Measurements from ENCODE around the gene PPP1R1C.

DNA sequence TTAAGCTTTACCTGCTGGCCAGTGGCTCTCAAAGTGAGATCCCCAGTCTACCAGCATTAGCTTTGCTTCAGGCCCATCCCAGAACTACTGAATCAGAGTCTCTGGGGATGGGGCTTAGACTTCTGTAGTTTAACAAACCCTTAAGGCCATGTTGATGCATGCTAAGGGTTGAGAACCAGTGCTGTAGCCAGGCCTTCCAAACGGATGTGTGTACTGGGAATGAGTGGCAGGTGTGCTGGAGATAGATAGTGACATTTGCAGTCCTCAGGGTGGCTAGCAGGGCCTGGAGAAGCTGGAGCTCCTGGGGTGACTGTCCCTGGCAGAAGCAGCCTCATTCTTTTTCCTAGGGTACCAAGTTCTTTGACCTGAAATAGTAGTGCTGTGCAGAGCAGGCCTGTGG, 148.5 kb downstream of the PPP1R1C start:
- TF ChIP-seq, protein P1, sequence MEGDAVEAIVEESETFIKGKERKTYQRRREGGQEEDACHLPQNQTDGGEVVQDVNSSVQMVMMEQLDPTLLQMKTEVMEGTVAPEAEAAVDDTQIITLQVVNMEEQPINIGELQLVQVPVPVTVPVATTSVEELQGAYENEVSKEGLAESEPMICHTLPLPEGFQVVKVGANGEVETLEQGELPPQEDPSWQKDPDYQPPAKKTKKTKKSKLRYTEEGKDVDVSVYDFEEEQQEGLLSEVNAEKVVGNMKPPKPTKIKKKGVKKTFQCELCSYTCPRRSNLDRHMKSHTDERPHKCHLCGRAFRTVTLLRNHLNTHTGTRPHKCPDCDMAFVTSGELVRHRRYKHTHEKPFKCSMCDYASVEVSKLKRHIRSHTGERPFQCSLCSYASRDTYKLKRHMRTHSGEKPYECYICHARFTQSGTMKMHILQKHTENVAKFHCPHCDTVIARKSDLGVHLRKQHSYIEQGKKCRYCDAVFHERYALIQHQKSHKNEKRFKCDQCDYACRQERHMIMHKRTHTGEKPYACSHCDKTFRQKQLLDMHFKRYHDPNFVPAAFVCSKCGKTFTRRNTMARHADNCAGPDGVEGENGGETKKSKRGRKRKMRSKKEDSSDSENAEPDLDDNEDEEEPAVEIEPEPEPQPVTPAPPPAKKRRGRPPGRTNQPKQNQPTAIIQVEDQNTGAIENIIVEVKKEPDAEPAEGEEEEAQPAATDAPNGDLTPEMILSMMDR (conservative IDR thresholded peaks at IDR 0.05 in 1 of 2, IDR thresholded peaks at IDR 0.05 in 1 of 2; ENCODE audit: extremely low read depth in 1 of 2, insufficient read depth in 1 of 2, low read depth in 1 of 2, low read length in 2 of 2) = no peak
- no peak for TF ChIP-seq EZH2 (IDR thresholded peaks at IDR 0.05; ENCODE audit: borderline replicate concordance, low read length)

All from mammary epithelial cell (primary cell).